NCI-H345 treated with DMSO at 0.1 percent for 48 hours (cell line): Measurements from ENCODE around the gene RNF215.
"Not testable (repeated sequence)": the region's sequence is repeated elsewhere in the genome, so short reads cannot be mapped to it uniquely, and the experiment has no call there.

Experiments
- DNase-seq: peaks from one replicate; lab custom pipeline; 2025; ENCODE audit not compliant: unreplicated experiment; lab: John Stamatoyannopoulos, UW

RNF215 gene

GRCh38 chr22:30365891-30366290 lies 21.3 kb downstream of the RNF215 start:
- DNase-seq: no peak

GRCh38 chr22:30362651-30363281 lies 24.4 kb downstream of the RNF215 start:
- DNase-seq: no peak

- DNase-seq: no peak
Observed at GRCh38 chr22:30361916-30362650, 25.1 kb downstream of the RNF215 start.

- DNase-seq: no peak
Observed at GRCh38 chr22:30358541-30358940, 28.7 kb downstream of the RNF215 start.

- DNase-seq: no peak
Observed at GRCh38 chr22:30357650-30358215, 29.5 kb downstream of the RNF215 start.

GRCh38 chr22:30357236-30357570 lies 30.0 kb downstream of the RNF215 start:
- peak; percentile 29 for DNase-seq

- peak; percentile 63 for DNase-seq
Observed at GRCh38 chr22:30356449-30357235, 30.6 kb downstream of the RNF215 start, which contains the start of the genes CCDC157 and SF3A1. Gene CCDC157, plus strand, starts transcription at chr22:30357007. Its CDS starts 8,994 bp downstream, at chr22:30366001. Gene SF3A1, minus strand, starts transcription at chr22:30356894. Its CDS starts 102 bp downstream, at chr22:30356792.

- no peak for DNase-seq
Observed at GRCh38 chr22:30354644-30355043, 32.6 kb downstream of the RNF215 start.

GRCh38 chr22:30351226-30351625 lies 36.0 kb downstream of the RNF215 start:
- no peak for DNase-seq

- DNase-seq: no peak
Observed at GRCh38 chr22:30348809-30349208, 38.4 kb downstream of the RNF215 start.

GRCh38 chr22:30348404-30348803 lies 38.8 kb downstream of the RNF215 start:
- no peak for DNase-seq

GRCh38 chr22:30347255-30347892 lies 39.8 kb downstream of the RNF215 start:
- DNase-seq: no peak

- no peak for DNase-seq
Observed at GRCh38 chr22:30344447-30345200, 42.6 kb downstream of the RNF215 start.

- no peak for DNase-seq
Observed at GRCh38 chr22:30340911-30341685, 46.1 kb downstream of the RNF215 start.

- no peak for DNase-seq
Observed at GRCh38 chr22:30338802-30339201, 48.4 kb downstream of the RNF215 start.

- not testable (repeated sequence) for DNase-seq
Observed at GRCh38 chr22:30338341-30338740, 48.9 kb downstream of the RNF215 start.

GRCh38 chr22:30337461-30337778 lies 49.8 kb downstream of the RNF215 start:
- no peak for DNase-seq

- no peak for DNase-seq
Observed at GRCh38 chr22:30336752-30337460, 50.3 kb downstream of the RNF215 start.

- no peak for DNase-seq
Observed at GRCh38 chr22:30335236-30335635, 52.0 kb downstream of the RNF215 start.
